Esophagus muscularis mucosa (tissue), 3 donors: ENCODE results near the gene ZKSCAN8.

Experiments
- POLR2AphosphoS5 ChIP-seq, 2 donors: sonication (generic); formaldehyde crosslinking; IDR thresholded peaks; one replicate each; pipeline ENCODE4 v1.6.1; 2017; ENCODE audit warnings: antibody characterized with exemption in 2 of 2
- TF ChIP-seq, protein P1 (sequence below), 3 experiments: fragments of 200-600 bp in 2 of 3; fragments of 450-650 bp in 1 of 3; sonication (generic) in 2 of 3; IDR thresholded peaks; one replicate each; pipeline ENCODE4 v1.5.1; 2017 to 2019; ENCODE audit warnings: antibody characterized with exemption in 3 of 3, mild to moderate bottlenecking in 2 of 3, moderate library complexity in 1 of 3

DNA sequence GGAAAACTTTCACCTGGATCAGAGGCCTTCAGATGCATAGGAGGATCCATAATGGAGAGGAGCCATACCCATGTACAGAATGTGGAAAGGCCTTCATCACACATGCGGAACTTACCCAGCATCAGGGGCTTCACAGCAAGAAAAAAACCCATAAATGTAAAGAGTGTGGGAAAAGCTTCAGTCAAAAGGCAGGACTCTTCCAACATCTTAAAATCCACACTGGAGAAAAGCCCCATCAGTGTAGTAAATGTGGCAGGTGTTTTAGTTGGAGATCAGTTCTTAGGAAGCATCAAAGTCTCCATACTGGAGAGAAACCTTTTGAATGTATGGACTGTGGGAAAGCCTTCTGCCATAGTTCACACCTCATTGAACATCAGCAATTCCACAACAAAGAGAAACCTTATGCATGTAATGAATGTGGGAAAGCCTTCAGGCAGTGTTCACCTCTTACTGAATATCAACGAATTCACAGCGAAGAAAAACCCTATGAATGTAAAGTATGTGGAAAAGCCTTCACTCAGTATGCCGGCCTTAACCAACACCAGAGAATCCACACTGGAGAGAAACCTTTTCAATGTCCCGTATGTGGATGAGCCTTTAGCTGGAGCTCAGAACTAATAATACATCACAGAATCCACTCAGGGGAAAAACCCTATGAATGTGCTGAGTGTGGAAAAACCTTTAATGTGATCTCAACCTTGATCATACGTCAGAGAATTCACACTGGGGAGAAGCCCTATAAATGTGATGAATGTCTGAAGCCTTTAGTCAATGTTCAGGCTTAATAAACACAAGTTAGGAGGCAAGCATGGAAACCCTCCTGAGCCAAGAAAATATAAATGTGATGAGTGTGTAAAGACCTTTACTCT lies 46.7 kb downstream of the ZKSCAN8 start:
- TF ChIP-seq, protein P1, sequence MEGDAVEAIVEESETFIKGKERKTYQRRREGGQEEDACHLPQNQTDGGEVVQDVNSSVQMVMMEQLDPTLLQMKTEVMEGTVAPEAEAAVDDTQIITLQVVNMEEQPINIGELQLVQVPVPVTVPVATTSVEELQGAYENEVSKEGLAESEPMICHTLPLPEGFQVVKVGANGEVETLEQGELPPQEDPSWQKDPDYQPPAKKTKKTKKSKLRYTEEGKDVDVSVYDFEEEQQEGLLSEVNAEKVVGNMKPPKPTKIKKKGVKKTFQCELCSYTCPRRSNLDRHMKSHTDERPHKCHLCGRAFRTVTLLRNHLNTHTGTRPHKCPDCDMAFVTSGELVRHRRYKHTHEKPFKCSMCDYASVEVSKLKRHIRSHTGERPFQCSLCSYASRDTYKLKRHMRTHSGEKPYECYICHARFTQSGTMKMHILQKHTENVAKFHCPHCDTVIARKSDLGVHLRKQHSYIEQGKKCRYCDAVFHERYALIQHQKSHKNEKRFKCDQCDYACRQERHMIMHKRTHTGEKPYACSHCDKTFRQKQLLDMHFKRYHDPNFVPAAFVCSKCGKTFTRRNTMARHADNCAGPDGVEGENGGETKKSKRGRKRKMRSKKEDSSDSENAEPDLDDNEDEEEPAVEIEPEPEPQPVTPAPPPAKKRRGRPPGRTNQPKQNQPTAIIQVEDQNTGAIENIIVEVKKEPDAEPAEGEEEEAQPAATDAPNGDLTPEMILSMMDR (IDR thresholded peaks at IDR 0.05): no peak
- no peak for TF ChIP-seq POLR2AphosphoS5 (IDR thresholded peaks at IDR 0.05)
